Measurements from ENCODE around the gene CEP131. TPM values are rescaled to one million over a fixed set of nuclear protein-coding genes. Genes with fewer than 3 reads are reported as not detected.
"Not testable (repeated sequence)": the region's sequence is repeated elsewhere in the genome, so short reads cannot be mapped to it uniquely, and the experiment has no call there.

The CEP131 gene
- total RNA-seq, 1 donor from 2014 or later, result 26.2 TPM

DNA sequence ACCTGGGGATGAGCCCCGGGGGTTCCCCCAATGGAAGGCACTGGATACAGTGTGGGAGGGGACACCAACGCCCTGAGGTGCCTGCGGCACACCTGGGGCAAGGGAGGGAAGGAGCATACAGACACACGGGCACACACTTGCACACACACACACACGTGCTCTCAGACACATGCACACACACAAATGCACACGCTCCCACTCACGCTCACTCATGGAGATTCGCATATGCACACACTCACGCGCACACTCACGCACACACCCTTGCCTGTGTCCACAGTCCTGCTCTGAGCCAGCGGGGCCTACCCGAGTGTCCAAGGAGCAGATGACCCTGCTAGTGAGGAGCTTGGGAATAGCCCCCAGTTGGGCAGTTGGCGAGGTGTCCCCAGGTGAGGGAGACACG lies 74.2 kb downstream of the CEP131 start:
- TF ChIP-seq, protein P1, sequence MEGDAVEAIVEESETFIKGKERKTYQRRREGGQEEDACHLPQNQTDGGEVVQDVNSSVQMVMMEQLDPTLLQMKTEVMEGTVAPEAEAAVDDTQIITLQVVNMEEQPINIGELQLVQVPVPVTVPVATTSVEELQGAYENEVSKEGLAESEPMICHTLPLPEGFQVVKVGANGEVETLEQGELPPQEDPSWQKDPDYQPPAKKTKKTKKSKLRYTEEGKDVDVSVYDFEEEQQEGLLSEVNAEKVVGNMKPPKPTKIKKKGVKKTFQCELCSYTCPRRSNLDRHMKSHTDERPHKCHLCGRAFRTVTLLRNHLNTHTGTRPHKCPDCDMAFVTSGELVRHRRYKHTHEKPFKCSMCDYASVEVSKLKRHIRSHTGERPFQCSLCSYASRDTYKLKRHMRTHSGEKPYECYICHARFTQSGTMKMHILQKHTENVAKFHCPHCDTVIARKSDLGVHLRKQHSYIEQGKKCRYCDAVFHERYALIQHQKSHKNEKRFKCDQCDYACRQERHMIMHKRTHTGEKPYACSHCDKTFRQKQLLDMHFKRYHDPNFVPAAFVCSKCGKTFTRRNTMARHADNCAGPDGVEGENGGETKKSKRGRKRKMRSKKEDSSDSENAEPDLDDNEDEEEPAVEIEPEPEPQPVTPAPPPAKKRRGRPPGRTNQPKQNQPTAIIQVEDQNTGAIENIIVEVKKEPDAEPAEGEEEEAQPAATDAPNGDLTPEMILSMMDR (IDR thresholded peaks at IDR 0.05; ENCODE audit: insufficient read depth, low read length, poor library complexity, severe bottlenecking), result no peak
- H3K27me3 ChIP-seq (ENCODE audit: control insufficient read depth, insufficient read depth, low read length), result peaks cover 19% of the 10 kb centered on the region
- no peak for DNase-seq (ENCODE audit: low read depth)
- H3K36me3 ChIP-seq (ENCODE audit: control insufficient read depth, insufficient read depth, low read length), result no peaks in the 10 kb centered on the region
- H3K4me3 ChIP-seq (ENCODE audit: low read depth, low read length), result no peak overlapping the region

DNA sequence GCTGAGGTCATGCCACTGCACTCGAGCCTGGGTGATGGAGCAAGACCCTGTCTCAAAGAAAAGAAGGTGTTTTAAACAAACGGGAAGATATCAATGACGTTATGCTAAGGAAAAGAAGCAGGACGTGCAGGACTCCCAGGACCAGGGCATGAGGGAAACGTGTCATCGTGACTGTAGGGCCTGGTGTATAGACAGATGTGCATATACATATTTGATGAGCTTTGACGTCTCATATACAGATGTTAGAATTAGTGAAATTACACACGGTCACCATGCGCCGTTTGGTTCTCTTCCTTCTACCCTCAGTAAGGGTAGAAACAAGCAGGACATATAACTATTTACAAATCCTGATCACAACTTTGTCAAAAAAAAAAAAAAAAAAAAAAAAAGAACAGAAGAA lies 75.1 kb downstream of the CEP131 start:
- Histone ChIP-seq H3K4me3 (ENCODE audit: low read depth, low read length) (no peak overlapping the region), H3K36me3 (ENCODE audit: control insufficient read depth, insufficient read depth, low read length) (no peaks in the 10 kb centered on the region), H3K27me3 (ENCODE audit: control insufficient read depth, insufficient read depth, low read length) (peaks cover 17% of the 10 kb centered on the region)
- DNase-seq (ENCODE audit: low read depth), result no peak
- TF ChIP-seq, protein P1 (IDR thresholded peaks at IDR 0.05; ENCODE audit: insufficient read depth, low read length, poor library complexity, severe bottlenecking), result no peak

DNA sequence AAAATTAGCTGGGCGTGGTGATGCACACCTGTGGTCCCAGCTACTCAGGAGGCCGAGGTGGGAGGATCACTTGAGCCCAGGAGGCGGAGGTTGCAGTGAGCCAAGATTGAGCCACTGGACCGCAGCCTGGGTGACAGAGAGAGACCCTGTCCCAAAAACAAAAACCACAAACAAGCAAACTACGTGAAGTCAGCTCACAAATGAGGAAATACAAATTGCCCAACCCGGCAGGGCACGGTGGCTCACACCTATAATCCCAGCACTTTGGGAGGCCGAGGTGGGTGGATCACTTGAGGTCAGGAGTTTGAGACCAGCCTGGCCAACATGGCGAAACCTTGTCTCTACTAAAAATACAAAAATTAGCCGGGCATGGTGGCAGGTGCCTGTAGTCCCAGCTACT lies 76.6 kb downstream of the CEP131 start:
- H3K4me3 ChIP-seq (ENCODE audit: low read depth, low read length); DNase-seq (ENCODE audit: low read depth); H3K36me3 ChIP-seq (ENCODE audit: control insufficient read depth, insufficient read depth, low read length): not testable (repeated sequence)
- peaks cover 17% of the 10 kb centered on the region for H3K27me3 ChIP-seq (ENCODE audit: control insufficient read depth, insufficient read depth, low read length)

DNA sequence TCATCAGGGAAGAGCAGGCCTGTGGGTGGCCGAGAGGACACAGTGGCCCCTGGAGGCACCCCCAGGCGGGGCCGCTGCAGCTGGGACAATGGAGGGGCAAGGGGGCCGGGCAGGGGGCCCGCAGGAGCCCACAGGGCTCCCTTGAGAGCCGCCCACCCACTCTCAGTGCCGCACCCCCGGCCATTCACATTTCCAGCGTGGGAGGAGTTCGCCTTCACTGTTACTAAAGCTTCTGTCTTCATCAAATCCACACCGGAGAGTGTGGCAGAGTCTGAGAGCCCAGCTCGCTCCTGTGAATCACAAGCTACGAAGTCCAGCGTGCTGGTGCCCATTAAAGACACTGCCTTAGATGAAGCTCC lies 78.4 kb downstream of the CEP131 start:
- no peak for DNase-seq (ENCODE audit: low read depth)
- H3K4me3 ChIP-seq (ENCODE audit: low read depth, low read length), result no peak overlapping the region
- H3K36me3 ChIP-seq (ENCODE audit: control insufficient read depth, insufficient read depth, low read length), result no peaks in the 10 kb centered on the region
- peaks cover 6% of the 10 kb centered on the region for H3K27me3 ChIP-seq (ENCODE audit: control insufficient read depth, insufficient read depth, low read length)
- TF ChIP-seq, protein P1 (IDR thresholded peaks at IDR 0.05; ENCODE audit: insufficient read depth, low read length, poor library complexity, severe bottlenecking), result no peak

DNA sequence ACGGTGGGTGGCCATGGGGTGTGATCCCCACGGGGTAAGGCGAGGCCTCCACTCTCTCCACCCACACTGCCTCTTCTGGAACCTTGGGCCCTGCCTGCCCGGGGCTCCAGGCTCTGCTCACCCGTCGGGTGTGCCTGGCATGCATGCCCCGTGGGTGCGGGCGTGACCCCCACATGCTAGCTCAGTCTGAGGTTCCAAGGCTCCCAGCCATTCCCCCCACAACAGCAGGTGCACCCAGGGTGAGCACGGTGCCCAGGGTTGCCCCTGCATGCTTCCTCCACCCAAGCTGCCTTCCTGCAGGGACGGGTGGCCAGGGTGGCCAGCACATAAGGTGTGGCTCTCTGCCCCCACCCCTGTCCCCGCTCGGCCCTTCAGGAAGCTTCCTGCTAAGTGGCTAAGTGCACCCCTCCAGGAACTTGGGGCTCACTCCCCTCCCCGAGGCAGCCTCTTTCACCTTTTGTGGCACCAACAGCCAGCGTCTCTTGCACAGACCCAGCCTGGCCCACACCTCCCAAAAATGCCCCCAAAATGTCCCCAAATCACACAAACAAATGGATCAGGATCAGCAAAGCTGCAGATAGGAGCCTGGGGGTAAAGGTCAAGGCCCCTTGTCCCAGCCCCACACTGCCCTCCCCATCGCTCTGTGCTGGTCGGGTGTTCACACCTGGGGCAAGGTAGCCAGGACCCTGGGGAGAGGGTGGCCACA lies 78.9 kb downstream of the CEP131 start:
- peaks cover 6% of the 10 kb centered on the region for H3K27me3 ChIP-seq (ENCODE audit: control insufficient read depth, insufficient read depth, low read length)
- TF ChIP-seq, protein P1 (IDR thresholded peaks at IDR 0.05; ENCODE audit: insufficient read depth, low read length, poor library complexity, severe bottlenecking), result no peak
- H3K4me3 ChIP-seq (ENCODE audit: low read depth, low read length), result no peak overlapping the region
- H3K36me3 ChIP-seq (ENCODE audit: control insufficient read depth, insufficient read depth, low read length), result no peaks in the 10 kb centered on the region
- DNase-seq (ENCODE audit: low read depth), result no peak

DNA sequence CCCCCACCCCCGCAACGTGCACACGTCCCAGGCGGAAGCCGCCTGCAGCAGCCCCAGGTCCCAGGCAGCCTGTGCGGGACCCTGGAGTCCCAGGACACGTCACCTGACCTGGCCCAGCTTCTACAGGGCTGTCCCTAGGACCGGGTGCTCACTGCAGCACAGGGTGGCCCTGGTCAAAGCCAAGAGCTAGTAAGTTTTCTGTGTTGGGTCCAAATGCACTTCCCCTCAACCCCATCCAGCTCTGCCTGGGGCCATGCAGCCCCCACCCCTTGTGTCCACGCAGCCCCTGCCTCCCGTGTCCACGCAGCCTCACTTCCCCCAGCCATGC lies 79.6 kb downstream of the CEP131 start:
- Histone ChIP-seq H3K36me3 (ENCODE audit: control insufficient read depth, insufficient read depth, low read length) (no peaks in the 10 kb centered on the region), H3K4me3 (ENCODE audit: low read depth, low read length) (no peak overlapping the region)

More for the DNA sequence above, 79.6 kb downstream of the CEP131 start:
- TF ChIP-seq, protein P1 (IDR thresholded peaks at IDR 0.05; ENCODE audit: insufficient read depth, low read length, poor library complexity, severe bottlenecking), result no peak
- no peak for DNase-seq (ENCODE audit: low read depth)
- peaks cover 6% of the 10 kb centered on the region for H3K27me3 ChIP-seq (ENCODE audit: control insufficient read depth, insufficient read depth, low read length)
